B cell (primary cell): ENCODE results near the gene LSM10.

Experiments
- EZH2 ChIP-seq: IDR thresholded peaks from 2 replicates; pipeline ENCODE4 v1.6.1; 2012; ENCODE audit warnings: borderline replicate concordance, low read depth, mild to moderate bottlenecking, moderate library complexity, low read length; ENCODE audit not compliant: insufficient read depth, poor library complexity, severe bottlenecking
- TF ChIP-seq, protein P1 (sequence below): fragments of 200-600 bp; IDR thresholded peaks from one replicate; pipeline ENCODE4 v1.8.0; 2022; ENCODE audit warnings: antibody characterized with exemption, mild to moderate bottlenecking

DNA sequence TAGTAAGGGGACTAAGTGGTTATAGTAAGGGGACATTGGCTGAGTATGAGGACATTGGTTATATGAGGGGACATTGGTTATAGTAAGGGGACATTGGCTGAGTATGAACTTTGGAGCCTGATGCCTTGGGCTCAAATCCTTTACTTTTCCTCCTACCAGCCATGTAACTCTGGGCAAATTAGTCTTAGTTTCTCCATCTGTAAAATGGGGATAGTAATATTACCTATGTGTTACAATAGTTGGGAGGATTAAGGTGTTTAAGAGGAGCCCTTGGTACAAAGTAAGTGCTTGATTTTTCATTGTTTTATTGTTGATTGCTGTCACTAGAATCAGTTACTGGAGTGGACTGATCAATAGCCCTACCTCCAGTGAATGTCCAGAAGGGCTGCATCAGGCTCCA lies 49.7 kb upstream of the LSM10 start:
- TF ChIP-seq, protein P1, sequence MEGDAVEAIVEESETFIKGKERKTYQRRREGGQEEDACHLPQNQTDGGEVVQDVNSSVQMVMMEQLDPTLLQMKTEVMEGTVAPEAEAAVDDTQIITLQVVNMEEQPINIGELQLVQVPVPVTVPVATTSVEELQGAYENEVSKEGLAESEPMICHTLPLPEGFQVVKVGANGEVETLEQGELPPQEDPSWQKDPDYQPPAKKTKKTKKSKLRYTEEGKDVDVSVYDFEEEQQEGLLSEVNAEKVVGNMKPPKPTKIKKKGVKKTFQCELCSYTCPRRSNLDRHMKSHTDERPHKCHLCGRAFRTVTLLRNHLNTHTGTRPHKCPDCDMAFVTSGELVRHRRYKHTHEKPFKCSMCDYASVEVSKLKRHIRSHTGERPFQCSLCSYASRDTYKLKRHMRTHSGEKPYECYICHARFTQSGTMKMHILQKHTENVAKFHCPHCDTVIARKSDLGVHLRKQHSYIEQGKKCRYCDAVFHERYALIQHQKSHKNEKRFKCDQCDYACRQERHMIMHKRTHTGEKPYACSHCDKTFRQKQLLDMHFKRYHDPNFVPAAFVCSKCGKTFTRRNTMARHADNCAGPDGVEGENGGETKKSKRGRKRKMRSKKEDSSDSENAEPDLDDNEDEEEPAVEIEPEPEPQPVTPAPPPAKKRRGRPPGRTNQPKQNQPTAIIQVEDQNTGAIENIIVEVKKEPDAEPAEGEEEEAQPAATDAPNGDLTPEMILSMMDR: no peak
- TF ChIP-seq EZH2: no peak
